GM12878 (cell line): ENCODE measurements around the gene PDCD11. TPM values are rescaled to one million over a fixed set of nuclear protein-coding genes. Genes with fewer than 3 reads are reported as not detected.

Experiments used
- ATAC-seq: fragments of 200-7000 bp; cut with Tn5 transposase; 3 replicates; pipeline ENCODE4 v1.9.1; 2020; ENCODE audit warnings: mild to moderate bottlenecking, moderate library complexity
- BruUV-seq: library from RNA; stranded (reverse); fragments of 400-500 nt; replicated peaks from 2 replicates; lab custom pipeline; 2021; lab: Mats Ljungman, UMichigan
- CTCF ChIA-PET: fragments of 300-600 bp; sonication (Branson Sonifier 250); formaldehyde crosslinking; extraction: SDS; loops from one replicate; lab custom pipeline; 2021; ENCODE audit warnings: inconsistent platforms; lab: Yijun Ruan, JAX
- POLR2A ChIA-PET: fragments of 350-600 bp; formaldehyde crosslinking; extraction: SDS; loops from one replicate; lab custom pipeline; 2021; ENCODE audit warnings: inconsistent platforms; lab: Charles Lee
- RAD21 ChIA-PET: fragments of 300-600 bp; sonication (Branson Sonifier 250); formaldehyde crosslinking; loops from one replicate; lab custom pipeline; 2023; ENCODE audit warnings: antibody characterized with exemption; ENCODE audit not compliant: unreplicated experiment; lab: Charles Lee
- SMC1A ChIA-PET: fragments of 300-600 bp; sonication (Branson Sonifier 250); formaldehyde crosslinking; loops from one replicate; lab custom pipeline; 2023; ENCODE audit not compliant: unreplicated experiment, uncharacterized antibody; lab: Charles Lee
- DNase-seq: peaks from one replicate; pipeline ENCODE4 v3.0.0-alpha.2; 2011; ENCODE audit warnings: low read depth, low spot score
- FAIRE-seq: peaks from 3 replicates; lab custom pipeline; 2011; peaks lifted over from hg19 to GRCh38; lab: Jason Lieb, UNC
- H2AFZ ChIP-seq: 2 replicates; pipeline ENCODE4 v1.6.0; 2011; ENCODE audit warnings: low read depth, low read length, control low read depth; ENCODE audit not compliant: control insufficient read depth
- H3K27ac ChIP-seq: 2 replicates; pipeline ENCODE4 v1.5.1; 2011; ENCODE audit warnings: control low read depth; ENCODE audit not compliant: control insufficient read depth, insufficient read depth
- H3K27me3 ChIP-seq, 2 experiments: replicated peaks in 1 of 2; 2 replicates each; pipeline versions ENCODE4 v1.6.0 to v1.6.1; 2011; ENCODE audit warnings: low read length in 1 of 2; ENCODE audit not compliant: control insufficient read depth in 2 of 2, insufficient read depth in 2 of 2
- H3K36me3 ChIP-seq, 2 experiments: 2 replicates each; pipeline ENCODE4 v1.5.1; 2011; ENCODE audit warnings: low read length in 1 of 2; ENCODE audit not compliant: control insufficient read depth in 2 of 2, insufficient read depth in 2 of 2
- H3K4me1 ChIP-seq: 2 replicates; pipeline ENCODE4 v1.6.1; 2011; ENCODE audit warnings: mild to moderate bottlenecking, low read length, moderate library complexity, mixed read lengths; ENCODE audit not compliant: control insufficient read depth, insufficient read depth
- H3K4me2 ChIP-seq: 2 replicates; pipeline ENCODE4 v1.6.0; 2011; ENCODE audit warnings: control low read depth; ENCODE audit not compliant: control insufficient read depth, insufficient read depth
- H3K4me3 ChIP-seq: fragments of 200-600 bp; sonication (generic); 2 replicates; pipeline ENCODE4 v1.5.1; 2016
- H3K79me2 ChIP-seq: 2 replicates; pipeline ENCODE4 v1.6.0; 2011; ENCODE audit warnings: low read length; ENCODE audit not compliant: control insufficient read depth, insufficient read depth
- H3K9ac ChIP-seq: 2 replicates; pipeline ENCODE4 v1.8.0; 2011; ENCODE audit warnings: low read length, control low read depth, mixed read lengths; ENCODE audit not compliant: control insufficient read depth, insufficient read depth
- H3K9me3 ChIP-seq: replicated peaks from 3 replicates; pipeline ENCODE4 v1.5.1; 2011; ENCODE audit warnings: mild to moderate bottlenecking, low read length; ENCODE audit not compliant: control insufficient read depth, insufficient read depth
- H4K20me1 ChIP-seq: 2 replicates; pipeline ENCODE4 v1.6.0; 2011; ENCODE audit not compliant: control insufficient read depth, insufficient read depth
- POLR2A ChIP-seq: IDR thresholded peaks from 2 replicates; pipeline ENCODE4 v1.6.1; 2011; ENCODE audit warnings: low read depth, mild to moderate bottlenecking, low read length
- ZBTB4 ChIP-seq: fragments of 450-650 bp; formaldehyde crosslinking; IDR thresholded peaks from 2 replicates; pipeline ENCODE4 v1.4.0; 2022; ENCODE audit warnings: mild to moderate bottlenecking, moderate library complexity
- WGBS: methylation state at CpG from one replicate; pipeline ENCODE4 v1.1.6; 2016; ENCODE audit warnings: low lambda C conversion rate; ENCODE audit not compliant: insufficient replicate concordance, insufficient coverage; ENCODE audit errors: missing lambda C conversion rate; 5-methylcytosine and 5-hydroxymethylcytosine counted together
- in situ Hi-C: fragments of 300-500 bp; cut with MboI; formaldehyde crosslinking; loops from 9 replicates; pipeline ENCODE4 v1.14.3; 2018; ENCODE audit warnings: mixed read lengths
- intact Hi-C: fragments of 100-400 bp; cut with micrococcal nuclease; formaldehyde crosslinking; loops from one replicate; pipeline ENCODE4 v1.14.2; 2022; ENCODE audit not compliant: unreplicated experiment
- polyA plus RNA-seq, 11 experiments: library from polyadenylated mRNA; depleted of rRNA in 4 of 11; unstranded in 6 of 11; stranded (reverse) in 5 of 11; fragments of >200 nt; fragmentation: Nextera tagmentation in 4 of 11; fragmentation: Illumina TruSeq in 1 of 11; extraction: Ambion mirVana in 4 of 11; extraction: Trizol in 1 of 11; gene quantifications; 1 replicate in 1 of 11; 2 replicates in 10 of 11; pipeline versions ENCODE4 v1.2.1 to v1.2.3, GENCODE V29; 2011 to 2016; ENCODE audit warnings: inconsistent platforms in 2 of 11, missing spikeins in 2 of 11, low read depth in 1 of 11
- total RNA-seq, 4 experiments: library from RNA; depleted of rRNA in 3 of 4; stranded (reverse); fragments of >200 nt in 3 of 4; fragmentation: Illumina TruSeq in 1 of 4; extraction: Trizol in 1 of 4; gene quantifications; 2 replicates each; pipeline versions ENCODE4 v1.2.1 to v1.2.3, GENCODE V29; 2013 to 2021

The PDCD11 gene
- total and polyA plus RNA-seq, 10 of the 15 experiments (the other 5 are each of a cell fraction or from before 2014, with no cell fraction given): 13.9 to 69.7 (median 44.8) TPM

GRCh38 chr10:103443475-103444185, 47.2 kb downstream of the PDCD11 start:
- SMC1A ChIA-PET: no interaction called here
- CTCF ChIA-PET: interaction anchor here (1.4 to 17.8 kb wide), 2 partner anchors 26 to 34 kb away, joined by 4 to 163 read pairs; partner anchors contain the start of gene CALHM3
- no peaks in the 10 kb centered on the region; the same call in 1 of the 2 replicates for H4K20me1 ChIP-seq
- no peak for ATAC-seq
- no peak overlapping the region for H3K27ac ChIP-seq
- H3K36me3 ChIP-seq: peaks cover 33 to 47% of the 10 kb centered on the region in 2 experiments
- in situ Hi-C loops (no loop called here), intact Hi-C loops (no loop called here)
- peaks cover 4% of the 10 kb centered on the region; the same call in 1 of the 2 replicates for H3K79me2 ChIP-seq
- no peak overlapping the region for H3K4me3 ChIP-seq
- H3K4me1 ChIP-seq: 0 out of 2 replicates have a peak, but pooled peaks cover 2% of the 10 kb centered on the region
- no peak for TF ChIP-seq ZBTB4 (CRISPR knock-in tag)
- peak; percentile 61 for TF ChIP-seq POLR2A
- no peak for FAIRE-seq
- no peaks in the 10 kb centered on the region for H3K27me3 ChIP-seq
- 89% methylated on average over 23 of the region's 23 CpGs for WGBS
- POLR2A ChIA-PET: no interaction called here
- BruUV-seq: no TSS peak
- no peak overlapping the region for H2AFZ ChIP-seq
- RAD21 ChIA-PET: interaction anchor here (1.2 kb wide), 1 partner anchor 33 kb away, joined by 3 read pairs; no protein-coding TSS in a partner anchor
- no peaks in the 10 kb centered on the region for H3K9me3 ChIP-seq
- no peak for DNase-seq
- H3K9ac ChIP-seq: no peak overlapping the region
- H3K4me2 ChIP-seq: no peak overlapping the region
